D721Med (cell line): ENCODE data around the gene HIVEP1.

Source experiments
- DNase-seq: peaks from one replicate; pipeline ENCODE4 v3.0.0; 2011; ENCODE audit warnings: low spot score; ENCODE audit not compliant: insufficient read length
- FAIRE-seq: peaks from 2 replicates; lab custom pipeline; 2011; peaks lifted over from hg19 to GRCh38; lab: Jason Lieb, UNC
- TF ChIP-seq, protein P1 (sequence below): IDR thresholded peaks from 2 replicates; pipeline ENCODE4 v1.5.1; 2012; ENCODE audit warnings: mild to moderate bottlenecking, control low read depth; ENCODE audit not compliant: insufficient read depth; ENCODE audit errors: missing control alignments

The HIVEP1 gene

DNA sequence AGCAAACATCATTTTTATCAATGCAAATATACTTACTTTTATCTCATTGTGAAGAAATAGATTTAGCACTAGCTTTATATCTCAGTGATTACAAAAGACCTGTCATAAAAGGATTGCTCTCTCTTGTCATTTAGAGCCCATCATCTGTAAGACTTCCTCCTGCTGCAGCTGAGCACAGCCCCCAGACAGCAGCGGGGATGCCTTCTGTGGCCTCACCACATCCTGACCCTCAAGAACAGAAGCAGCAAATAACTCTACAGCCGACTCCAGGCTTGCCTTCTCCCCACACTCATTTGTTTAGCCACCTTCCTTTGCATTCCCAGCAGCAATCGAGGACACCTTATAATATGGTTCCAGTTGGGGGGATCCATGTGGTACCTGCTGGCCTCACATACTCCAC is 151.0 kb downstream of the HIVEP1 start:
- DNase-seq (no peak), FAIRE-seq (no peak)

DNA sequence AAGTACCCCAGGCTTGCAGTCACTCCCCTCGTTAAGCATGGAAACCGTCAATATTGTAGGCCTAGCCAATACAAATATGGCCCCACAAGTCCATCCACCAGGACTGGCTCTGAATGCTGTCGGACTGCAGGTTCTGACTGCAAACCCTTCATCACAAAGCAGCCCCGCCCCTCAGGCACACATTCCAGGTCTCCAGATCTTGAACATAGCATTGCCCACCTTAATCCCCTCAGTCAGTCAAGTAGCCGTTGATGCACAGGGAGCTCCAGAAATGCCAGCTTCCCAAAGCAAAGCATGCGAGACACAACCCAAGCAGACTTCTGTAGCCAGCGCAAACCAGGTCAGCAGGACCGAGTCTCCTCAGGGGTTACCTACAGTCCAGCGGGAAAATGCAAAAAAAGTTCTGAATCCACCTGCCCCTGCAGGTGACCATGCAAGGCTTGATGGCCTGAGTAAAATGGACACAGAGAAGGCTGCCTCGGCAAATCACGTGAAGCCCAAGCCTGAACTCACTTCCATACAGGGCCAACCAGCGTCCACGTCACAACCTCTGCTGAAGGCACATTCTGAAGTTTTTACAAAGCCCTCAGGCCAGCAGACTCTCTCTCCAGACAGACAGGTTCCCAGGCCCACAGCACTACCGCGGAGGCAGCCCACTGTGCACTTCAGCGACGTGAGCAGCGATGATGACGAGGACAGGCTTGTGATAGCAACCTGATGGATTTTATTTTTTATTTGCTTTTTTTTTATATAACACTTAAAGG is 151.8 kb downstream of the HIVEP1 start:
- no peak for FAIRE-seq
- no peak for DNase-seq
- TF ChIP-seq, protein P1, sequence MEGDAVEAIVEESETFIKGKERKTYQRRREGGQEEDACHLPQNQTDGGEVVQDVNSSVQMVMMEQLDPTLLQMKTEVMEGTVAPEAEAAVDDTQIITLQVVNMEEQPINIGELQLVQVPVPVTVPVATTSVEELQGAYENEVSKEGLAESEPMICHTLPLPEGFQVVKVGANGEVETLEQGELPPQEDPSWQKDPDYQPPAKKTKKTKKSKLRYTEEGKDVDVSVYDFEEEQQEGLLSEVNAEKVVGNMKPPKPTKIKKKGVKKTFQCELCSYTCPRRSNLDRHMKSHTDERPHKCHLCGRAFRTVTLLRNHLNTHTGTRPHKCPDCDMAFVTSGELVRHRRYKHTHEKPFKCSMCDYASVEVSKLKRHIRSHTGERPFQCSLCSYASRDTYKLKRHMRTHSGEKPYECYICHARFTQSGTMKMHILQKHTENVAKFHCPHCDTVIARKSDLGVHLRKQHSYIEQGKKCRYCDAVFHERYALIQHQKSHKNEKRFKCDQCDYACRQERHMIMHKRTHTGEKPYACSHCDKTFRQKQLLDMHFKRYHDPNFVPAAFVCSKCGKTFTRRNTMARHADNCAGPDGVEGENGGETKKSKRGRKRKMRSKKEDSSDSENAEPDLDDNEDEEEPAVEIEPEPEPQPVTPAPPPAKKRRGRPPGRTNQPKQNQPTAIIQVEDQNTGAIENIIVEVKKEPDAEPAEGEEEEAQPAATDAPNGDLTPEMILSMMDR = no peak

More for the DNA sequence above, 151.0 kb downstream of the HIVEP1 start:
- TF ChIP-seq, protein P1 = no peak

DNA sequence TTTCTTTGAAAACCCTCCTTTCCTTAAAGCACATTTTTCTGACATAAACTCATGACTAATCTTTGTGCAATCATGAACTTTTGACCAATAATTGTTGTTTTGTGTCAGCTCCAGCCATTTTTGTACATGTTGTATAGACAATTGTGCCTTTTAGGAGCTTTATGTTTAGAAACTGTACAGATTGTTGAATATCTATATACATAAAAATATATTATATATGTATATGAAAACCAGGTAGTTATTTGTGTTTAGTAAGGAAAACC is 152.3 kb downstream of the HIVEP1 start:
- FAIRE-seq = no peak
- TF ChIP-seq, protein P1 = no peak

DNA sequence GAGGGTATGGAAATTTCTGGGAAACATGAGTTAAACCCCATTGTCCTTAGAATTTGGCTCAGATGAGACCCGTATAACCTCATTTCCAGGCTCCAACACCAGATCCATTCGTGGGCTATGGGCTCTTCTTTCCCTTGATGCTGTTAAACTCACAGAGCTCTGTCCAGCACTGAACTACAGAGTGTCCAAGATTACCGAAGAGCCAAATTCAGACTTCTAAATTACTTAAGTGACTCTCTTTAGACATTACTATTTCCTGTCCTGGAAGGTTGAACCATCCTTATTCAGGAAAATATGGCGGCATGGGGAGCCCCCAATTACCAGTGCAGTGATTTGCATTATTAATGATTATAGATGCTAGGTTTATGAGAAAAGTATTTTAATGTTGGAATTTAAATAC is 153.2 kb downstream of the HIVEP1 start:
- FAIRE-seq = no peak
- TF ChIP-seq, protein P1 = no peak

More for the DNA sequence above, 152.3 kb downstream of the HIVEP1 start:
- no peak for DNase-seq

DNA sequence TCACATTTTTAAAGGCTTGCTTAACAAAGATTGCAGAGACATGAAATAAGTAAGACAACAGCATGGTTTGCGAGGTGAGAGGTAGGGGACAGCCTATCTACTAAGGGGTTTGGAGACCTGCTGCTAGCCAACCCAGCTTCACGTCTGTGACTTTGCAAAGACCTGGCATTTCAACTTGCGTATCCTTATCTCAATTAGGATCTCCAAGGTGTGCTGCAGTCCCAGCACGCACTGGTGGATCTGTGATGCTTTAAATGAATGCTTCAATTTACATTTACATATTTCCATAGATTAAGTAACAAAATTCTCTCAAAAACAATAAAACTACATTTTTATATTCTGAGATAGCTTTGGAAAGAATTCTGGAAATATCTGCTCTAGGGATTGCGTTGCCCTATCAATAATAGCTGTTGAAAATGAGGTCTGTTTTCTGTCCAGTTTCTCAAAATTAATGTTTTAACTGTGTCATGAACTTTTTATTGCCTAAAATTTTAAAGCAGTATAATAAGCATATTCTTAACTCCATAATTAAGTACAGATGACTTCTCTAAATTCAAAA is 153.7 kb downstream of the HIVEP1 start:
- FAIRE-seq (no peak), DNase-seq (no peak)
- TF ChIP-seq, protein P1 = no peak

More for the DNA sequence above, 153.2 kb downstream of the HIVEP1 start:
- DNase-seq = no peak

DNA sequence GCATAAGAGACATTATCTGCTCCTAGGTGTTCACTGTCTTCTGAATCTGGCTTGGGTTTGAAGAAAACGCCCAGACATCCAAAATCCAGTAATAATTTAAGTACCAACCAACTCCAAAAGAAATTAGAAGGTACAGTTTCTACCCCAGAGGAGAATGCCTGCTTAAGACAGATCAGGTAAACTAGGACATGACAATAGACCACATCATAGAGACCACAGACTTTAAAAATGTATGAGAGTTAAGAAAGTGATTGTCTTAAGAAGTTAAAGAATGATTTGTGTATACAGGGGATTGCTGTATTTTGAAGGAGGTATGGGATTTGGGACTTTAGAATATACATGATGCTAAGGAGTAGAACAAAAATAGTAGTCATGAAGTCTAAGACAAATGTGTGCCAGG is 157.3 kb downstream of the HIVEP1 start:
- no peak for FAIRE-seq
- TF ChIP-seq, protein P1 = no peak
- DNase-seq = no peak
